ENCODE results near the gene BPIFB1. TPM values are rescaled to one million over a fixed set of nuclear protein-coding genes. Genes with fewer than 3 reads are reported as not detected.

Gene BPIFB1
- total and polyA plus RNA-seq, 2 of the 13 experiments (the other 11 are each of a cell fraction or from before 2014, with no cell fraction given), result 0.82 to 4.4 TPM

DNA sequence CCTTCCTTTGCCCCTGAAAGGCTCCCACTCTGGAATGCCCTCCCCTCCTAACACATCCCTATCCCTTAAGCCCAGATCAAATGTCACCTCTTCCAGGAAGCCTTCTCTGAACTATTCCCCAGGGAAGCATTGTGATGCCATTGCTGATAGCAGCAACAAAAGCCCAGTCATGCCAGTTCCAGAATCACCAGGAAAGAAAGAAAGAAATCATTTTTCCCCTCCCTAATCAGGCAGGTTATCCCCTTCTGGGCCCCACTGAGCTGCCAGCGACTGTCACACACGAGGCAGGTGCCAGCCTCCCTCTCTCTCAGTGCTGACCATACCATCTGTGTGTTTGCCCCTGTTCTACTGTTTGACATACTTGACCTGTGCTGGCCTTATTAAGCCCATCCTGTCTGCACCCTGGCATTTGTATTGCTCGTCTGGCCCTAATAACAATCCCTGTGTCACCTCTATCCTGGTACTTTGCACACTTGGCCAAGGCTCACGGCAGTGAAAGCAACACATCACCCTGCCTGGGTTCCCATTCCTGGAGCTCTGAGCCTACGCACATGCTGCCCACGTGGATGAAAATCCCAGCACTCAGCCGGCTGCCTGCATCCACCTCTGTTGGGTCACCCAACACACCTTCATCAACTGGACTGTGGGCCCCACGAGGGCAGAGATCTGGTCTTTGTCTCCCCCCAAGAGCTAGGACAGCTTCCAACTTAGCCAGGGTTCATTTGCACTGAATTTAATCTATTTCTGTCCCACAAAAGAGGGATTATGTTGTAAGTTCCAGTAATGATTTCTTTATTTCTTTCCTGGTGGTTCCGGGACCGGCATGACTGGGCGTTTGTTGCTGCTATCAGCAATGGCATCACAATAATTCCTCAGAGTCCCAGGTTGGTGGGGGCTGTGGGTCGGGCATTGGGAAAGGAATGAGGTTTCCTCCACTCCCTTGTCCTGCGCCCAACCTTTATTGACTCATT, 5.3 kb upstream of the BPIFB1 start (continued):
- TF ChIP-seq NBN (conservative IDR thresholded peaks at IDR 0.05), result no peak
- peak; percentile 94 for TF ChIP-seq KLF6 (CRISPR knock-in tag; IDR thresholded peaks at IDR 0.05)
- TF ChIP-seq NFRKB (IDR thresholded peaks at IDR 0.05), result no peak
- TF ChIP-seq HNRNPK (IDR thresholded peaks at IDR 0.05; ENCODE audit: low read depth, low read length, poor library complexity, severe bottlenecking), result no peak
- peak; percentile 63; the same call in 1 of the 2 replicates for TF ChIP-seq CHD4 (IDR thresholded peaks at IDR 0.05; ENCODE audit: borderline replicate concordance, low read length)
- no peak for TF ChIP-seq ZBTB39 (CRISPR knock-in tag; IDR thresholded peaks at IDR 0.05)
- no peak for TF ChIP-seq MBD4 (IDR thresholded peaks at IDR 0.05; ENCODE audit: borderline replicate concordance, low read length)
- TF ChIP-seq RARG (CRISPR knock-in tag; IDR thresholded peaks at IDR 0.05; ENCODE audit: low read depth), result no peak
- TF ChIP-seq, protein P1, sequence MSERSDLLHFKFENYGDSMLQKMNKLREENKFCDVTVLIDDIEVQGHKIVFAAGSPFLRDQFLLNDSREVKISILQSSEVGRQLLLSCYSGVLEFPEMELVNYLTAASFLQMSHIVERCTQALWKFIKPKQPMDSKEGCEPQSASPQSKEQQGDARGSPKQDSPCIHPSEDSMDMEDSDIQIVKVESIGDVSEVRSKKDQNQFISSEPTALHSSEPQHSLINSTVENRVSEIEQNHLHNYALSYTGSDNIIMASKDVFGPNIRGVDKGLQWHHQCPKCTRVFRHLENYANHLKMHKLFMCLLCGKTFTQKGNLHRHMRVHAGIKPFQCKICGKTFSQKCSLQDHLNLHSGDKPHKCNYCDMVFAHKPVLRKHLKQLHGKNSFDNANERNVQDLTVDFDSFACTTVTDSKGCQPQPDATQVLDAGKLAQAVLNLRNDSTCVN (CRISPR knock-in tag; IDR thresholded peaks at IDR 0.05; ENCODE audit: borderline replicate concordance), result peak; percentile 91
- no peak for TF ChIP-seq DR1 (CRISPR knock-in tag; IDR thresholded peaks at IDR 0.05)
- no peak for TF ChIP-seq RBAK (CRISPR knock-in tag; IDR thresholded peaks at IDR 0.05)
- no peak for TF ChIP-seq HNRNPH1 (optimal IDR thresholded peaks at IDR 0.05; ENCODE audit: low read depth, low read length)
- no peak for TF ChIP-seq NFIB (CRISPR knock-in tag; IDR thresholded peaks at IDR 0.05; ENCODE audit: borderline replicate concordance)
- TF ChIP-seq, protein P2, sequence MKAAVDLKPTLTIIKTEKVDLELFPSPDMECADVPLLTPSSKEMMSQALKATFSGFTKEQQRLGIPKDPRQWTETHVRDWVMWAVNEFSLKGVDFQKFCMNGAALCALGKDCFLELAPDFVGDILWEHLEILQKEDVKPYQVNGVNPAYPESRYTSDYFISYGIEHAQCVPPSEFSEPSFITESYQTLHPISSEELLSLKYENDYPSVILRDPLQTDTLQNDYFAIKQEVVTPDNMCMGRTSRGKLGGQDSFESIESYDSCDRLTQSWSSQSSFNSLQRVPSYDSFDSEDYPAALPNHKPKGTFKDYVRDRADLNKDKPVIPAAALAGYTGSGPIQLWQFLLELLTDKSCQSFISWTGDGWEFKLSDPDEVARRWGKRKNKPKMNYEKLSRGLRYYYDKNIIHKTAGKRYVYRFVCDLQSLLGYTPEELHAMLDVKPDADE (CRISPR knock-in tag; IDR thresholded peaks at IDR 0.05), result no peak
- TF ChIP-seq ZNF253 (CRISPR knock-in tag; IDR thresholded peaks at IDR 0.05; ENCODE audit: borderline replicate concordance), result peak; percentile 96
- TF ChIP-seq TFE3 (CRISPR knock-in tag; IDR thresholded peaks at IDR 0.05), result peak; percentile 90
- TF ChIP-seq CBFB (CRISPR knock-in tag; IDR thresholded peaks at IDR 0.05), result peak; percentile 14; the same call in 1 of the 2 replicates
- TF ChIP-seq KLF15 (CRISPR knock-in tag; IDR thresholded peaks at IDR 0.05; ENCODE audit: borderline replicate concordance), result no peak
- TF ChIP-seq BORCS8-MEF2B (CRISPR knock-in tag; IDR thresholded peaks at IDR 0.05), result peak; percentile 88; the same call in 1 of the 2 replicates
- TF ChIP-seq ATRX (CRISPR knock-in tag; IDR thresholded peaks at IDR 0.05; ENCODE audit: borderline replicate concordance), result no peak
- no peak for TF ChIP-seq EZH2 (conservative IDR thresholded peaks at IDR 0.05; ENCODE audit: low read depth, low read length)
- TF ChIP-seq ZFAT (CRISPR knock-in tag; conservative IDR thresholded peaks at IDR 0.05), result no peak
- no peak for TF ChIP-seq KDM5A (IDR thresholded peaks at IDR 0.05; ENCODE audit: borderline replicate concordance, low read length)
- peak; percentile 60; the same call in 1 of the 2 replicates for TF ChIP-seq IRF2 (CRISPR knock-in tag; IDR thresholded peaks at IDR 0.05)
- no peak for TF ChIP-seq SRSF1 (optimal IDR thresholded peaks at IDR 0.05; ENCODE audit: low read depth, low read length)

Measured in HepG2 (cell line).